Activated CD8-positive, alpha-beta T cell treated with anti-CD3 and anti-CD28 coated beads for 36 hours (primary cell): ENCODE data around the gene ADRB1. TPM values are rescaled to one million over a fixed set of nuclear protein-coding genes. Genes with fewer than 3 reads are reported as not detected.
A peak's percentile ranks its signal among the peaks of the same experiment; 100 is the strongest.

Source experiments
- ATAC-seq: fragments of 200-7000 bp; cut with Tn5 transposase; one replicate; pipeline ENCODE4 v1.10.0; 2021; ENCODE audit warnings: mild to moderate bottlenecking, moderate library complexity
- CTCF ChIA-PET: fragments of 350-600 bp; sonication (Branson Sonifier 250); formaldehyde crosslinking; loops from one replicate; lab custom pipeline; 2021; ENCODE audit warnings: antibody characterized with exemption; lab: Charles Lee
- POLR2A ChIA-PET: fragments of 350-600 bp; sonication (Branson Sonifier 250); formaldehyde crosslinking; loops from one replicate; lab custom pipeline; 2021; ENCODE audit warnings: antibody characterized with exemption; lab: Charles Lee
- DNase-seq: peaks from one replicate; pipeline ENCODE4 v3.0.0-alpha.2; 2020
- H3K27ac Mint-ChIP-seq: one replicate; pipeline ENCODE4 v1.8.0; 2021; ENCODE audit warnings: mild to moderate bottlenecking, mixed read lengths
- H3K27me3 Mint-ChIP-seq: one replicate; pipeline ENCODE4 v1.8.0; 2021; ENCODE audit warnings: mixed read lengths
- H3K36me3 Mint-ChIP-seq: one replicate; pipeline ENCODE4 v1.8.0; 2021; ENCODE audit warnings: low read depth, mixed read lengths
- H3K4me1 Mint-ChIP-seq: one replicate; pipeline ENCODE4 v1.8.0; 2021; ENCODE audit warnings: low read depth, mixed read lengths
- H3K4me3 Mint-ChIP-seq: one replicate; pipeline ENCODE4 v1.8.0; 2021; ENCODE audit warnings: mild to moderate bottlenecking, moderate library complexity, mixed read lengths
- H3K9me3 Mint-ChIP-seq: one replicate; pipeline ENCODE4 v1.8.0; 2021; ENCODE audit warnings: mixed read lengths
- intact Hi-C: fragments of 100-400 bp; cut with micrococcal nuclease; formaldehyde crosslinking; loops from one replicate; pipeline ENCODE4 v1.10.0; 2022
- total RNA-seq, 2 experiments: library from RNA; stranded (reverse); gene quantifications; one replicate each; pipeline ENCODE4 v1.2.3, GENCODE V29; 2021
- TF ChIP-seq, protein P1 (sequence below): fragments of 200-600 bp; IDR thresholded peaks from one replicate; pipeline ENCODE4 v1.8.0; 2022; ENCODE audit warnings: antibody characterized with exemption, mild to moderate bottlenecking

The ADRB1 gene
- under 1 TPM; 0.27 to 0.40 TPM for total RNA-seq

DNA sequence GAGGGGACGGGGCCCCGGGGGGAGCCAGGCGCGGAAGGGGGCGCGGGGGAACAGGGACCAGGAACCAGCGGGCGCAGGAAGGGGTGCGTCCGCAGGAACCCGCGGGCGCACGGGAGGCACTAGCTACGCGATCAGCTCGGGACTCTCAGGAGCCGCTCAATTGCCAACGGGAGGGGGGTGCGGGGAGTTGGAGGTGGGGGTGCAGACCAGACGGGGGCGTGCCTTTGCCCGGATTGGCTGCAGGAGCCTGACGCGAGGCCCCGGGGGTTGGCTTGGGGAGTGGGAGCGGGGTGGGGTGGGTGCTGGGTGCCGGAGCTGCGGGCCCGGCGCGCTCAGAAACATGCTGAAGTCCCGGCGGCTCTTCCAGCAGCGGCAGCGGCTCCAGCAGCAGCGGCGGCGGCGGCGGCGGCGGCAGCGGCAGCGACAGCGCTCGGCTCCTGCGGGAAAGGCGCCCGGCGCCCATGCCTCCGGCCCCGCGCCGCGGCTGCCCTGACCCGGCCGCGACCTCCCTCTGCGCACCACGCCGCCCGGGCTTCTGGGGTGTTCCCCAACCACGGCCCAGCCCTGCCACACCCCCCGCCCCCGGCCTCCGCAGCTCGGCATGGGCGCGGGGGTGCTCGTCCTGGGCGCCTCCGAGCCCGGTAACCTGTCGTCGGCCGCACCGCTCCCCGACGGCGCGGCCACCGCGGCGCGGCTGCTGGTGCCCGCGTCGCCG lies at the start of gene ADRB1:
ADRB1 (plus strand) TSS at position 335 of the 715 bp plus-strand sequence; CDS start at position 602, 267 bp downstream.
- Mint-ChIP-seq H3K36me3 (no peaks in the 10 kb centered on the region), H3K27me3 (peaks cover 59% of the 10 kb centered on the region), H3K4me1 (peaks cover 21% of the 10 kb centered on the region), H3K27ac (no peak within 1 kb of the TSS), H3K9me3 (no peaks in the 10 kb centered on the region), H3K4me3 (peak within 1 kb of the TSS; percentile 69)
- intact Hi-C loops = loop anchor here (10.0 kb wide), 1 partner anchor 189 kb away; the partner anchor contains the start of genes DCLRE1A and NHLRC2
- DNase-seq (peak; percentile 51), ATAC-seq (peak; percentile 62)
- ChIA-PET CTCF (interaction anchor here (1.5 kb wide), 1 partner anchor 245 kb away, joined by 4 read pairs; no protein-coding TSS in a partner anchor), POLR2A (no interaction called here)
- TF ChIP-seq, protein P1, sequence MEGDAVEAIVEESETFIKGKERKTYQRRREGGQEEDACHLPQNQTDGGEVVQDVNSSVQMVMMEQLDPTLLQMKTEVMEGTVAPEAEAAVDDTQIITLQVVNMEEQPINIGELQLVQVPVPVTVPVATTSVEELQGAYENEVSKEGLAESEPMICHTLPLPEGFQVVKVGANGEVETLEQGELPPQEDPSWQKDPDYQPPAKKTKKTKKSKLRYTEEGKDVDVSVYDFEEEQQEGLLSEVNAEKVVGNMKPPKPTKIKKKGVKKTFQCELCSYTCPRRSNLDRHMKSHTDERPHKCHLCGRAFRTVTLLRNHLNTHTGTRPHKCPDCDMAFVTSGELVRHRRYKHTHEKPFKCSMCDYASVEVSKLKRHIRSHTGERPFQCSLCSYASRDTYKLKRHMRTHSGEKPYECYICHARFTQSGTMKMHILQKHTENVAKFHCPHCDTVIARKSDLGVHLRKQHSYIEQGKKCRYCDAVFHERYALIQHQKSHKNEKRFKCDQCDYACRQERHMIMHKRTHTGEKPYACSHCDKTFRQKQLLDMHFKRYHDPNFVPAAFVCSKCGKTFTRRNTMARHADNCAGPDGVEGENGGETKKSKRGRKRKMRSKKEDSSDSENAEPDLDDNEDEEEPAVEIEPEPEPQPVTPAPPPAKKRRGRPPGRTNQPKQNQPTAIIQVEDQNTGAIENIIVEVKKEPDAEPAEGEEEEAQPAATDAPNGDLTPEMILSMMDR = no peak

DNA sequence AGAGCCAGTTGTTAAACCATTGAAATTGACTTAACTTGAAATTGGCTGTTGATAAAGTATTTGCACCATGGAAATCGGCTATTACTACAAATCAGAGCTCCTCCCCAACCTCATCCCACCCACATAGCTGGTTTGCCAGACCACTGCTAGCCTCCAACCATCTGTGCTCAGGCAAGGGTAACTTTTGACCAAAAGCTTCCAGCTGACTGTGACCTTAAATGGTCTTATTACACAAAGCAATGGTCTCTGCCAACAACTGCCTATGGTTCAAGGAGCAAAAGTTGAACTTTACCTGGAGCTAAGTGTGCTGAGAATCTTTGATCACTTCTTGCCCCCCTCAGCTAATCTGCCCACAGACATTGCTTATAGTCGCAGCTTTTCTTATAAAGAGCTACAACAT lies 48.5 kb upstream of the ADRB1 start:
- no peaks in the 10 kb centered on the region for H3K9me3 Mint-ChIP-seq
- TF ChIP-seq, protein P1 = no peak
- POLR2A ChIA-PET = interaction anchor here (1.0 kb wide), 1 partner anchor 12 kb away, joined by 3 read pairs; no protein-coding TSS in a partner anchor
- peaks cover 6% of the 10 kb centered on the region for H3K4me1 Mint-ChIP-seq
- CTCF ChIA-PET = interaction anchor here (0.9 kb wide), 1 partner anchor 37 kb away, joined by 3 read pairs; no protein-coding TSS in a partner anchor
- H3K4me3 Mint-ChIP-seq = no peak overlapping the region
- intact Hi-C loops = no loop called here
- ATAC-seq (no peak), DNase-seq (no peak)
- H3K27ac Mint-ChIP-seq = no peak overlapping the region
- H3K27me3 Mint-ChIP-seq = peaks cover 38% of the 10 kb centered on the region
- H3K36me3 Mint-ChIP-seq = no peaks in the 10 kb centered on the region

DNA sequence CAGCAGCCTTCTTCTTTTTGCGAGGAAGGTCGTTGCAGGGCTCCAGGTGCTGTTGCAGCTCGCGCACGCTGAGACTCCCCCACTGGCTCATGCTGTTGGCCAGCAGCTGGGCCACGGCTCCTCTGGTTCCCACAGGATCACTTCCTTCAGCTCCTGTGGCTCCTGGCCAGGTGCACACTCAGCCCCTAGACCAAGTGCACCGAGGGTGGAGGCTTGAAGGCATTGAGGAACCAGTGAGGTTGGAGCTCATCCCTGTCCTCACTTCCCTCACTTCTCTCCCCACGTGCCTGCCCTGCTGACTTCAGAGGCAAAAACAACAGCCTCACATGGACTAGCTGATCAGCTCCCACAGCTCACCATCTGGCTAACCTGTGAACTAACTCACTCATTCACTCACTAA lies 46.2 kb upstream of the ADRB1 start:
- Mint-ChIP-seq H3K36me3 (no peaks in the 10 kb centered on the region), H3K4me3 (no peak overlapping the region), H3K27me3 (peaks cover 29% of the 10 kb centered on the region), H3K4me1 (no peaks in the 10 kb centered on the region), H3K9me3 (no peaks in the 10 kb centered on the region), H3K27ac (no peak overlapping the region)
- ChIA-PET POLR2A (interaction anchor here (0.6 kb wide), 1 partner anchor 88 kb away, joined by 4 read pairs; no protein-coding TSS in a partner anchor), CTCF (no interaction called here)
- DNase-seq (no peak), ATAC-seq (no peak)
- TF ChIP-seq, protein P1 = no peak
- intact Hi-C loops = no loop called here

DNA sequence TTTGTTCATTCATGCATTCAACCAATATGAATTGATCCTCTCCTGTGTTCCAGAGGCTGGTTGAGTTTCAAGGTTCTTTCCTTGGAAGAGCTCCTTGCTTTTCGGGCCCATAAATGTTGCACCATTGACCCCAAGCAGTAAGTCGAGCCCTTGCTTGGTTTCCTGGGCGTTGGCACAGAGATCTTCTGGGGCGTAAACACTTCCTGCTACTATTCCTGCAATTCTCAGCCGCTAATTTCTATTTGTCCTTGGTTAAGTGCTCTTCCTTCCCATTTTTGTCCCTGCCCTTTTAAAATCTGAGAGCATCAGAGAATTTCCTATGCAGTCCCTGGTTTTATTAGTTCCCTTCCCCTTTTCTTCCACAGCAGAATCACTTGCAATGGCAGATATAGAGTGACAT lies 44.1 kb upstream of the ADRB1 start:
- no peak for DNase-seq
- no peak overlapping the region for H3K4me3 Mint-ChIP-seq
- no peak for ATAC-seq
- ChIA-PET CTCF (no interaction called here), POLR2A (no interaction called here)
- TF ChIP-seq, protein P1 = no peak
- intact Hi-C loops = no loop called here
- H3K27ac Mint-ChIP-seq = no peak overlapping the region
- no peaks in the 10 kb centered on the region for H3K9me3 Mint-ChIP-seq
- H3K36me3 Mint-ChIP-seq = no peaks in the 10 kb centered on the region
- no peaks in the 10 kb centered on the region for H3K4me1 Mint-ChIP-seq
- H3K27me3 Mint-ChIP-seq = peaks cover 20% of the 10 kb centered on the region

DNA sequence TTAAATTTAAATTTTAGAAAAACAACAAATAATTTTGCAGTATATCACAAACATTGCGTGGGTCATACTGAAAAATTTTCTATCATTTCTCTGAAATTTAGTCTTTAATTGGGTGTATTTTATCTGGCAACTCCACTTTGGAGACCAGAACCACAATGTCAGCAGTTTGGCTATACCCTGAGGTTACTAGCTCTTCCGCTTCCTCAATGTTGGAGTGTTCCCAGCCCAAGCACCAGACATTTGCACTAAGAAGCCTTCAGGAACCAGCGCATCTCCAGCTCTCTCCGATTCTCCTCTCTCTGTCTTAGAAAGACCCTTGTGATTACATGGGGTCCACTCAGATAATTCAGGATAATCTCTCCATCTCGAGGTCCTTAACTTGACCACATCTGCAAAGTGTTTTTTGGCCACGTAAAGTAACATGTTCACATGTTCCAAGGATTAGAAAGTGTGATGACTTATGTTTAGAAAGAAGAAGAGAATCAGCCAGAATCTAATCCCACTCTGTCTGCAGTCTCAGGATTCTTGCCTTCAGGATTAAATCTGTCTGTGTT lies 43.1 kb upstream of the ADRB1 start:
- Mint-ChIP-seq H3K4me1 (no peaks in the 10 kb centered on the region), H3K27ac (no peak overlapping the region), H3K9me3 (no peaks in the 10 kb centered on the region), H3K27me3 (peaks cover 24% of the 10 kb centered on the region), H3K4me3 (no peak overlapping the region), H3K36me3 (no peaks in the 10 kb centered on the region)
- CTCF ChIA-PET = no interaction called here
- TF ChIP-seq, protein P1 = no peak
- no peak for ATAC-seq
- intact Hi-C loops = no loop called here
- POLR2A ChIA-PET = no interaction called here
- DNase-seq = no peak
